Glomerular visceral epithelial cell (primary cell): ENCODE data around the gene ANKRD33B.
"Not testable (repeated sequence)": the region's sequence is repeated elsewhere in the genome, so short reads cannot be mapped to it uniquely, and the experiment has no call there.

Source experiments
- DNase-seq: peaks from one replicate; pipeline ENCODE4 v3.0.0-alpha.2; 2016; ENCODE audit errors: extremely low spot score

Gene ANKRD33B

DNA sequence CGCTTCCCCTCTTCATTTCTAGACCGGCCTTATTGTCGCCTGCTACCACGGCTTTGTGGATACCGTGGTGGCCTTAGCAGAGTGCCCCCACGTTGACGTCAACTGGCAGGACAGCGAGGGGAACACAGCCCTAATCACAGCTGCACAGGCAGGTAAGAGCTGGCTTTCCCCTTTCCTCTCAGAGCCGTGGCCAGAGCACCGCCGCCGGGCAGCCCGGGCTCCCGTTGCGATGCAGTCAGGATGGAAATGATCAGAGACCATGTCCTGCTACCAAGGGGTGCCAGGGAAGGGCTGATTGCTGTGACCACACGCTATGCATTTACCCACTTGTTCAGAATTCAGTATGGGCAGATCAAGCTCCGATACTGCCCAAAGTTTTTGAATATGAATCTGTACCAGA, 54.4 kb downstream of the ANKRD33B start:
- no peak for DNase-seq

DNA sequence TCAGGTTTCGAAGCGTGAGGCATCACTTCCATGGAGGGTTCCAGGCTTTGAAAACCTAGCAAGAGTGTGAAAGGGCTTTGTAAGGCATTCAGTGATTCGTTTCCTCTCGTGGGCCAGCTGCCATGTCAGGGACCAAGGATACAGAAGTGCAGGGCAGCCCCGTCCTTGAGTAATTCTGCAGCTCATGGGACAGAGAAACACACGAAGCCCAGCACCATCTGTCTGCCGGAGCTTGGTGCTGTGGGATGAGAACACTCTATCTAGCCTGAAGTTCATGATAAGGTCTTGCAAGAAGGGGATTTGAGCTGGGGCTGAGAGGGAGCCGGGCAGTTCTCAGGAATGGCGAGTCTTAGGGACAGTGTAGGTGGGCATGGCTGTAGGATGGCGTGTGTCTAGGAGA, 55.8 kb downstream of the ANKRD33B start:
- no peak for DNase-seq

DNA sequence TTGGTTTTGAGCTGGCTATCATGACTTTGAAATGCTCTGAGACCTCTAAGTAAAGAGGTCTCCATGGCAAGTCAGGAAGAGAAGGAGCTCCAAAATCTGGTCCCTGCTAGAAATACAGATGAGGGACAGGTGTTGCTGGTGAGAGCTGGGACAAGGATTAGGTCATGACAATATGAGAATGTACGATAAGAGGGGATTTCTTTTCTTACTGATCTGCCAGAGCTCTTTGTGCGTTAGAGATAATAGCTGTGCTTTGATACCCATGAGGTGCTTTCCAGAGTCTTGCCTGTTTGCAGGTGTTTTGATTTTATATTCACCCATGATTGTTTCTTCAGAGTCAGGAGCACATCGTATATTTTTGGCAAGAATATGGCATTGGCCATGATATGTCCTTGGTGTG, 56.5 kb downstream of the ANKRD33B start:
- no peak for DNase-seq

DNA sequence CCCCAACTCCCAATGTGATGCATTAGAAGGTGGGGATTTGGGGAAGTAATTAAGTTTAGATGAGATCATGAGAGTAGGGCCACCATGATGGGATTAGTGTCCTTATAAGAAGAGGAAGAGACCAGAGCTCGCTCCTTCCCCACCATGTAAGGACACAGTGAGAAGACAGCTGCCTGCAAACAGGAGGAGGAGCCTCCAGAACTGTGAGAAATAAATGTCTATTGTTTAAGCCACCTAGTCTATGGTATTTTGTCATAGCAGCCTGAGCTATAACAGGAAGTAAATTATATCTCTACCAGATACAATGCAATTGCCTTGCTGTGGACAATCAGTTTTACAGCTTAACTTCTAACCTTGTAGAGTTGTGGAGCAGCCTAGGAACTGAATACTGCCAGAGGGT, 58.0 kb downstream of the ANKRD33B start:
- no peak for DNase-seq

DNA sequence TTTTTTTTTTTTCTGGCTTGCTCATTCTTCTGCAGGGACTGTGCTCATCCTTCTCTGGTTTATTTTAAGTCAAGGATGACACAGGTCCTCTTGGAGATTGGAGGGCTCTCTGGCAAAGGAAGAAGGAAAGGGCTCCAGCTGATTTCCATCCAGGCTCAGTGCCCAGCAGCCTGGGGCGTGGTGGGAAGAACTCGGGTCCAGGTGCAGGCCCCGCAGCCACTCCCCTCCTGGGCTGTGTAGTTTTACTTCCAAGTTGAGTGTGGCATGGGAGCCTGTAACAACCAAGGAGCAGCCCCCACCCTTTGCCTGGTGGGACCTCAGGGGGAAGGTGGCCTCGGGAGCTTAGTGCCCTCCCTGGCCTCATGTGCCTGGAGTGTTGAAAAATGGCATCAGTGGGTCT, 58.9 kb downstream of the ANKRD33B start:
- DNase-seq, result no peak

DNA sequence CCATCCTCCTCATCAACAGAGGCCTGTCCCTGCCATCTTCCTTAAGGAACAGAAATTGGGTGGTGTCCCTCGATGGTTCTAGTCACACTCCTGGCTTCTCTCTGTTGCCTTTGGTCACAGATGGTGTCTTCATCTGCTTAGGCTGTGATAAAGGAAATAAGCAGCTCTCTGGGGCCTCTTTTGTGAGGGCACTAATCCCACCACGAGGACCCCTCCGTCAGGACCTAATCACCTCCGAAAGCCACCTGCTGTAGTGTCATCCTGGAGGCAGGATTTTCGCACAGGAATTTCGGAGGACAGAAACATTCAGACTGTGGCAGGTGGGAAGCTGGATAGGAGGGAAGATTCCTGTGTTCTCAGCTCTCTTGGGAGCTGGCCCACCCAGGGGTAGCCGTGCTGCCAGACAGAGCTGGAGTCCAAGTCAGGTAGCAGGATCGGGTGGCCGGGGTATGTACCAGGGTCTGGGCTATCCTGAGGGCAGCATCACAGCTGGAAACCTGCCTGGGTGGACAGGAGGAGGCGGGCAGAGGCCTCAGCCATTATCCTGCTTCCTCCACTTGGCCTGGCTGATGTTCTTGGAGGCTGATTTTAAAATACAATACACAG, 59.5 kb downstream of the ANKRD33B start:
- no peak for DNase-seq

DNA sequence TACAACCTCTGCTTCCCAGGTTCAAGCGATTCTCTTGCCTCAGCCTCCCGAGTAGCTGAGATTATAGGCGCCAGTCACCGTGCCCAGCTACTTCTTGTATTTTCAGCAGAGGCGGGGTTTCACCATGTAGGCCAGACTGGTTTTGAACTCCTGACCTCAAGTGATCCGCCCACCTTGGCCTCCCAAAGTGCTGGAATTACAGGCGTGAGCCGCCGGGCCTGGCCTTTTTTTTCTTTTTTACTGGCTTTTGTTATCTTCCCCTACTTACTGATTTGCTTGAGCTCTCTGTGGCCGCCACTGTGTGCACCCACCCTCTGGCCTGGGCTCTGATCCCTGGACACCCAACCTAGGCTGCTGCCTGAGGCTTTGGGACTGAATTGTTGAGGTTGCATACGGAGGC, 60.3 kb downstream of the ANKRD33B start:
- no peak for DNase-seq

DNA sequence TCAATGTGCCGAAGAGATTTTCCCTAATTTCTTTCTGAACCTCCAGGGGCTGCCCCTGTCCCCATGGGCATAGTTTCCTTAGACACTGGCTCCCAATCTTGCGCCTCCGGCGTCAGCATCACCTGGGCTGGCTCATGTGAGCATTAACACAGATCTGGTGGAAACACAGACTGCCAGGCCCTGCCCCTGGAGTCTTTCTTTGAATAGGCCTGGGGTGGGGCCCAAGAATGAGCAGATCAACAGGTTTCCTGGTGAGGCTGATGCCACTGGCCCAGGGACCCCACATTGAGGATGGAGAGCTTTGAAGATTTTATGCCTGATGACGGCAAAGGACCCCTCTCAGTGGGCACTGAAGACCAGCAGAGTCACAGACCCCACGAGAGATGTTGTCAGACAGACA, 60.8 kb downstream of the ANKRD33B start:
- DNase-seq, result no peak

DNA sequence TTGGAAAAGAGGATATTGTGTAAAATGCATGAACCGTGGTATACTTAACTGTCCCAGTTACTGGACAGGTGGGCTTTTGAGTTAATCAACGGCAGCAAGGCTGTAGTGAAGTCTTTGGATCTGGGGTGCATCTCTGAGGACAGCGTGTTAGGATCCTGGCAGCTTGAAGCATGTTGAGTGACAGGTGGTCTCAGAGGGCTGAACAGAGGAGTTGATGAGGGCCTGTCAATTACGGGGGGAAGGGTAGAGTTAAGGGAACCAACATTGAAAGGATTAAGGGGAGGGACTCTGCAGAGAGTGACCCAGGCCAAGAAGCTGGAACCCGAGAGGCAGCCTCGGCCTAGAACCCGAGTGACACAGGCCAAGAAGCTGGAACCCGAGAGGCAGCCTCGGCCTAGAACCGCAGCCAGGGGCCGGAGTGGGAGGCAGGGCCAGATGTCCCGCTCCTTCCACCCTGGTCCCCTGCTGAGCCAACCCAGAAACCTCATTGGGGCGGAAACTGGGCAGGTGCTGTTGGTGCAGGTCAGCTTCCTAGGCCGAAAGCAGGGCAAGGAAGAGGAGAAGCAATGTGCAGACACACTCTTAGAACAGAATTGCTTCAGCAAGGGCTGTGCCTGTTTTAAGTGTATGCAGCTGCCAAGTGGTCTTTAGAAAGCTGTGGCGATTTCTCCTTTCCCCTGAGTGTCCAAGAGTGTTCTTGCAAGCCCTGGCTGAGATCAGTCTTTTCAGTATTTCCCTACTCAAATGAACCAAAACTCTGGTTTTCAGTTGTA, 62.0 kb downstream of the ANKRD33B start:
- DNase-seq, result no peak

DNA sequence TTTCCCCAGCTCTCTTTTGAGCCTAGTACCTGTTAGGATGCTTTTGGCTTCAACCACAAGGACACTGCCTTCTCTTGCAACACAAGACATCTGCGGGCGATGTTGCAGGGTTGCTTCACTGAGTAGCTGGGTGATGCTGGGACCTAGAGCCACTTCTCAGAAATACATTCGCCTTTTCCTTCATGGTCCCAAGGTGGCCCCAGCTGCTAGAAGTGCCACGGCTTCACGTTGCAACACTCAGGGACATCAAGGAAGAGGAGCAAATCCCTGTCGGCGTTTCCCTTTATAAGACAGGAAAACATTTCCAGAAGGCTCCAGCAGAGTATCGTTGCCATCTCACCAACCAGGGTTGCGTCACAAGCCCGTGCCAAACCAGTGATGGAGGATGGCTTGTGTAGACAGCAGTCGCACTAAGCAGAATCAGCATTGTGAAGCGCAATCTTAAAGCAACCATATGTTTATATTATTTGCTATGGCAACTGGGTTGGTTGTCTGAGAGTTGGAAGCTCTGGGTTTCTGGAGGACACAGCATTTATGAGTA, 62.7 kb downstream of the ANKRD33B start:
- no peak for DNase-seq

DNA sequence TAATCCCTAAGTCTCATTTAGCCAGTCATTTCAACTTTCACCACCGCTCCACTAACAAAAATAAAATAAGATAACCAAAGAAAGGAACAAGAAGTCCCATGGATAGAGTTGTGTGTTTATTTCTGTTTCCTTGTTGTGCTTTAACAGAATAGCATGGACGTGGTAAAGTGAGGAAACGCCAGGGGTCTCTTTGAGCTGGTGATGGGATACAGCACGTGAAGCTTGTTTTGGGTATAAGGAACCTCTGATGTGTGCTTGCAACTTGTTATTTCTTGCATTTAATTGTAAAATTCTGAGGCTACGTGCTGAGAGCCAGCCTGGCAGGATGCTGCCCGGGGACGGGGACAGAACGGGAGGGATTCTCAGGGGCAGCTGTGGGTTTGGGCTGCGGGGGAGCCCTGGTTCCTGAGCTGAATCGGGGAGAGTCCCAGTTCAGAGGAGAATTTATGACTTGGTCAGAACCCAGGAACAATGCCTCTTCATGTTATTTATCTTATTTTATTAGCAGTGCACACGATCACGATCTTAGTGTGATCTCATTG, 63.4 kb downstream of the ANKRD33B start:
- DNase-seq, result no peak

DNA sequence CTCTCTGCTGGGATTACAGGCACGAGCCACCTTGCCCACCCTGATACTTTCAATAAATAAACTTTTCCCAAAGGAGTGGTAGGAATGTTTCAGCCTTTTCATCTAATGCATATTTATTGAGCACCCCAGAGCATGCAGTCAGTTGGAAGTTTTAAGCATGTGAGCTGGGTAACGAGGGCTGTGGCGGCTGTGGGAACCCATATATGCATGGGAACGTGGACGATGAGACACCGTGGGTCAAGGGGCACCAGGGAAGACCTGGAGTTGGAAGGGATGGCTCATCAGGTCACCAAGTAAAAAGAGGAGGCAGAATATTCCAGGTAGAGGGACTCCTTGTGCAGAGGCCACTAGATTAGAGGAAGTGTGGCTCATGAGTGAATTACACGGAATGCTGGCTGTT, 64.7 kb downstream of the ANKRD33B start:
- no peak for DNase-seq

DNA sequence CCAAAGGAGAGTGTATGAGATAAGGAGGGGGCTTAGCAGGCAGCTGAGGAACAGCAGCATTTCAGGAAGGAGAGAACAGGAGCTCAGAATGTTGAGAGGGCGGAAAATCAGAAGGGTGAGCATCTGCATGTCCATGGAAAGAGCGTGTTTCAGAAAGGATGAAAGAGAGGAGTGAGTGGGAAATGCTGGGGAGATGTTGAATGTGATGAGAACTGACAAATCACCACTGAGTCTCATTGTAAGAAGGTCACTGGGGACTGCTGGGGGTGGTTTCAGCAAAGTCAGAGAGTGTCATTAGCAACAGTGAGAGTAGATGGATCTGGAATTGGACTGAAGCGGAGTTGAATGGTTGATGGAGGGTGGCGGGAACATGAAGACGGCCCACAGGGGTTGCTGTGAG, 65.8 kb downstream of the ANKRD33B start:
- DNase-seq, result no peak

DNA sequence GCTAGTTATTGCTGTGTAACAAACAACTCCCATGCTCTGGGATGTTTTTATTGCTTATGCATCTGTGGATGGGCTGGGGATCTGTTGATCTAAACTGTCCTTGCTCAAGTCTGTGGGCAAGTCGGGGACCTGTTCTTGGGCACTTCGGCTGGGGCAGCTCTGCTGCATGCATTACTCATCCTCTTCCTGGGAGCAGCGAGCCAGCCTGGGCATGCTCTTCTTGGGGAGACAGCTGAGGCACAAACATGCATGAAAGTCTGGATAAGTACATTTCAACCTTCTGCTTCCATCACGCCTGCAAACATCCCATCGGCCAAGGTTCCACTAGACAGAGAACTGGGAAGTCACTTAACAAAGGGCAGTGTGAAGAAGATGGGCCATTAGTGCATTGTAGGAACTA, 66.3 kb downstream of the ANKRD33B start:
- DNase-seq, result no peak

DNA sequence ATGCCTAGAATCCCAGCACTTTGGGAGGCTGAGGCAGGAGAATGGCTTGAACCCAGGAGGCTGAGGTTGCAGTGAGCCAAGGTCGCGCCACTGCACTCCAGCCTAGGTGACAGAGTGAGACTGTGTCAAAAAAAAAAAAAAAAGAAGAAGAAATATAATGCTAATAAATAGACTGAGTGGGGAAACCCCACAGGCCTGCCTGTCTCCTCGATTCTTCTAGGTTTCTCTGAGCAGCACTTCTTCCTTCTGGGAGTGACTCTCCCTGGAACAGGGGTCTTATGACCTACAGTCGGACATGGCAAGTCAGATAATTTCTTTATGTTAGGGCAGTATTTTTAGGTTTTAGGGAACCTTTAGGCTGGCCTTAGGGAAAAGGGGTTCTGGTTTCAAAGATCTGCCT, 66.9 kb downstream of the ANKRD33B start:
- not testable (repeated sequence) for DNase-seq

DNA sequence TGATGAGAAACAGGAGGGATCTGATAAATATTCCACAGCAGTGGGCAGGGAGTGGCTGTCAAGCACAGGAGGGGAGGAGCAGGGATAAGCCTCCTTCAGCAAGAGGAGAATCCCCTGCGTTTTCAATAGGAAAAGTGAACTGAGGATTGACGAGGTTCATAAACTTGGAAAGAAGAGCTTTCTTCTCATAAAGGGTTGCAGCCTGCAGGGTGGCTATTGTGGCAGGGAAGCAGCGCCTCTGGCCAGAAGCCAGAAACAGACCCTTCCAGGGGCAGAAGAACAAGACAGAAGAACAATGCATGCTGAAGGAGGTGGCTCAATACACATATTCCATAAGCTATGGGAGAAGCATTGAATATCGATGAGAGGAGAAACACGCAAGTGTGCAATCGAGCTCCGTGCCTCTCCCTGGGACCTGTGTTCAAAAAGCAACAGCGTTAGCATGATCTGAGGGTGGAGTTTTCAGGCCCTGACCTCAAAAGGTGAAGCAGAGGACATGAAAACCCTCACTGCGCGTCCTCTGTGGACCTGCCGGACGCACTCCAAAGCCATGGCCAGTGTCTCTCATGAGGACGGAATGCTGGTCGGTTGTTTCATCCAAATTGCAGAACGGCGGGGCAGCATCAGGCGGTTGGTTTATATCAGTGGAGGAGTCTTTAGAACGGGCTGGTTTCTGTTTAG, 67.6 kb downstream of the ANKRD33B start:
- DNase-seq, result no peak

DNA sequence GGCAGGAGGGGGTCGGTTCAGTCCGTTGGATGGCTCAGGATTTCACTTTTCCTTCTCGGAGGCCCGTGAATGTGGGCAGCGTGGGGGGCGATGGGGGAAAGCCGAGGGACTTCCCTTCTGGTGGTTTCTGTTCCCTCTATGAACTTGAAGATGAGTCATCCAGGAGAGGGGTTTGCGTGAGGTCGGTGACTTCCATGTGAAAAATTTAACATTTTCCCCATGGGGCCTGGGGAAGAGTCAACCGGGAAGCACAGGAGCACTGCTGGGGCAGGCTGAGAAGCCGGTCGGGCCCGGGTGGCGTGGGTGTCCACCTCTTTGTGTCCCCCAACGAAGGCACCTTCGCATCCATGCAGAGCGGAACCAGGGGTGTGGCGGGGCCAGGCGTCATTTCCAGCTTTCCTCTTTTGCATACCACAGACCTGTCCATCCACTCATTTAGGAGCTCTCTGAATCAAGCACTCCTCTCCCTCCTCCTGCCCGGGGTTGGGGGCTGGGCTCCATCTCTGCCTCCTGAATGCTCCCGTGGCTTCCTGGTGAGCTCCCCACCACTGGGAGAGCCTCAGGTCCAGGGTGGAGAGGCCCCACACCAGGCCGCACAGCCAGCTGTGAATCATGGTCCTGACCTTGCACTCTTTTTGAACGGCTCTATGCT, 68.4 kb downstream of the ANKRD33B start:
- DNase-seq, result peak; percentile 90

DNA sequence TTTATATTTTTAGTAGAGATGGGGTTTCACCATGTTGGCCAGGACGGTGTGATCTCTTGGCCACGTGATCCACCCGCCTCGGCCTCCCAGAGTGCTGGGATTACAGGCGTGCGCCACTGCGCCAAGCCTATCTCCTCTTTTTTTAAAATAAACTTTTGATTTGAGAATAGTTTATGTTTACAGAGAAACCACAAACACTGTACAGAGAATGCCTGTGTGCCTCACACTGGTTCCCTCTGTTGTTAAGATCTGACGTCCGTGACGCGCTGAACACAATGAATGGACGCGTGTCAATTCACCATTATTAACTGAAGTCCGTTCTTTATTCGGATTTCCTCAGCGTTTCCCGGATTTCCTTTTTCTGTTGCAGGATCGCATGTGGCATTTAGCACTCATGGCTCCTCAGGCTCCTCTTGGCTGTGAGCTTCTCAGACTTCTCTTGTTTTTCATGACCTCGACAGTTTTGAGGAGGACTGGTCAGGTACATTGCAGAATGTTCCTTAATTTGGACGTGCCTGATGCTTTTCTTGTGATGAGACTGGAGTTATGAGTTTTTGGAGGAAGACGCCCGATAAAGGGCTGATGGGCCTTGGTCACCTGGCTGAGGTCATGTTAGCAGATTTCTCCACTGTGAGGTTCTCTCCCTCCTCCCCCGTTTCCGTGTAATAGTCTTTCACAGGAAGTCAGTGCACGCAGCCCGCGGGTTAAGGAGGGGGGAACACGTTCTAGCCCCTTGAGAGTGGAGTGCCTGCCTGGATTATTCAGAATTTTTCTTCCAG, 69.6 kb downstream of the ANKRD33B start:
- no peak for DNase-seq

DNA sequence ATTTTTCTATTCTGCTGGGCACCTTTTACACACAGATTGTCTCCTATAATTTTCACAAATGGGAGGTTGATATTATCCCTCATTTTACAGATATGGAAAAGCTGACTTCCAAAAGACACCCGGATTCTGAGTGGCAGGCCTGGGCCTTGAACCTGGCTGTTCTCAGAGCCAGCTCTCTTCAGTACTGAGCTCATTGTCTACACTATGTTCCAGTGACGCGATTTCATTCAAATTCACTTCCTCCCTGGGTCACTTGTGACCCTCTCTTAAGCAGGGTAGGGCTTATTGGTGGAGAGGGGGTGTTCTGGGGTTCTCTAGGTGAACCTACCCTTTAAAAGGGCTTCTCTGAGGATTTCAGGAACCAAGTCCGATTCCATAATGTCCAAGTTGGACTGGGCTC, 70.2 kb downstream of the ANKRD33B start:
- no peak for DNase-seq

DNA sequence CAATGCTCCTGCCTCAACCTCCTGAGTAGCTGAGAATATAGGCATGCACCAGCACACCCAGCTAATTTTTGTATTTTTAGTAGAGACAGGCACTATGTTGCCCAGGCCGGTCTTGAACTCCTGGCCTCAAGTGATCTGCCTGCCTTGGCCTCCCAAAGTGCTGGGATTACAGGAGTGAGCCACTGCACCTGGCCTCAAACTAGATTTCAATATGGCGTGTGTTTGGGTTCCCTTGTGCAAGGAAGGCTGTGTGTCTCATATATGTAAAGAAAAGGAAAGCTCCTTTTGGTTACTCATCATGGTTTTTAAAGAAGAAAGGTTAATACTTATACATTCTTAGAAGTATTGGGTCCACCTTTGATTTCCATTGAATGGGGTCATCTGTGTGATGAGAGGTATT, 70.7 kb downstream of the ANKRD33B start:
- DNase-seq, result no peak

DNA sequence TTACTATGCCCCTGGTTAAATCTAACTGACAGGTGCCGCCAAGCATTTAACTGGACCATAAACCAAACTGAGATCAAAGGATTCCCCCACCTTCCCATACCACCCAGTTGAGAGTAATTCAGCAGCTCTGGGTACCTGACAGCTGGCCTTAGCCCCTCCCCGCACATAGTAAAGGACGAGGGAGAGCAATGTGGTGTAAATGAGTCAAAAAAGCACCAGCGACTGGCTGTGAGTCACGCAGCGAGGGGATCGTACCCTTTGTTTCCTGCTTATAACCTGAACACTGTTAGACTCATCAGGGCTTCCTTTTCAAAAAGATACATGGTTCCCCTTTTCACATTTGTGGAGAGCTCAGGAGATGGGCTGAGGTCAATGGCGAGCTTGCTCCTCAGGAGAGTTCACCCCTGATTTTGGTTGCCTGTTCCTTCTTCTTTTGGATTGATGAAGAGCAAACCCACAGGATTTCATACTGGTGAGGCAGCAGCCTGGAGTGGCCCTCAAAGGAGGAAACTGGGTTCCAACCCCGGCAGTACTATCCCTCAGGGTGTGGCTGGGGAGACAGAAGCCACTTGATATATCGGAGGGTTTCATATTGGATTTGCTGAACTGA, 71.5 kb downstream of the ANKRD33B start:
- DNase-seq, result peak; percentile 83
